PC-9 (cell line): Measurements from ENCODE around the gene TXNDC16. TPM values are rescaled to one million over a fixed set of nuclear protein-coding genes. Genes with fewer than 3 reads are reported as not detected.

Experiments
- BruUV-seq: library from RNA; stranded (reverse); fragments of 400-500 nt; replicated peaks from 2 replicates; lab custom pipeline; 2021; lab: Mats Ljungman, UMichigan
- CTCF ChIA-PET: fragments of 300-600 bp; sonication (Branson Sonifier 250); formaldehyde crosslinking; loops from one replicate; lab custom pipeline; 2022; ENCODE audit warnings: antibody characterized with exemption; lab: Charles Lee
- POLR2A ChIA-PET: fragments of 300-600 bp; sonication (Branson Sonifier 250); formaldehyde crosslinking; loops from one replicate; lab custom pipeline; 2022; ENCODE audit warnings: antibody characterized with exemption; ENCODE audit not compliant: unreplicated experiment; lab: Charles Lee
- DNase-seq, 2 experiments: peaks; one replicate each; pipeline versions ENCODE4 v3.0.0 to v3.0.0-alpha.2; 2015 to 2022; ENCODE audit warnings: mixed read lengths in 1 of 2
- H2AFZ ChIP-seq: fragments of 200-600 bp; sonication (generic); 2 replicates; pipeline ENCODE4 v1.8.1; 2017; ENCODE audit warnings: antibody characterized with exemption
- H3F3A ChIP-seq: fragments of 200-600 bp; sonication (generic); 2 replicates; pipeline ENCODE4 v1.8.1; 2017; ENCODE audit warnings: antibody characterized with exemption, mild to moderate bottlenecking, low read depth; ENCODE audit not compliant: insufficient read depth
- H3K27ac ChIP-seq: fragments of 200-600 bp; sonication (generic); 2 replicates; pipeline ENCODE4 v1.6.1; 2016; ENCODE audit warnings: mixed run types
- H3K27me3 ChIP-seq: fragments of 200-600 bp; sonication (generic); 2 replicates; pipeline ENCODE4 v1.6.1; 2016; ENCODE audit warnings: low read depth, mixed run types; ENCODE audit not compliant: insufficient read depth
- H3K36me3 ChIP-seq: fragments of 200-600 bp; sonication (generic); 2 replicates; pipeline ENCODE4 v1.6.1; 2016; ENCODE audit warnings: low read depth, mixed run types
- H3K4me1 ChIP-seq: fragments of 200-600 bp; sonication (generic); replicated peaks from 2 replicates; pipeline ENCODE4 v1.6.1; 2016; ENCODE audit warnings: mixed run types; ENCODE audit not compliant: insufficient read depth
- H3K4me2 ChIP-seq: fragments of 200-600 bp; sonication (generic); 2 replicates; pipeline ENCODE4 v1.6.1; 2017; ENCODE audit warnings: mixed run types
- H3K4me3 ChIP-seq: fragments of 200-600 bp; sonication (generic); 2 replicates; pipeline ENCODE4 v1.6.1; 2016; ENCODE audit warnings: mixed run types
- H3K79me2 ChIP-seq: fragments of 200-600 bp; sonication (generic); 2 replicates; pipeline ENCODE4 v1.6.1; 2017; ENCODE audit warnings: low read depth, mixed run types
- H3K9me2 ChIP-seq: fragments of 200-600 bp; sonication (generic); 2 replicates; pipeline ENCODE4 v1.8.1; 2017; ENCODE audit warnings: mild to moderate bottlenecking; ENCODE audit not compliant: insufficient read depth
- H3K9me3 ChIP-seq: fragments of 200-600 bp; sonication (generic); 2 replicates; pipeline ENCODE4 v1.8.1; 2016; ENCODE audit warnings: low read depth; ENCODE audit not compliant: insufficient read depth
- H4K20me1 ChIP-seq: fragments of 200-600 bp; sonication (generic); 2 replicates; pipeline ENCODE4 v1.8.1; 2017; ENCODE audit not compliant: insufficient read depth
- EZH2 ChIP-seq: fragments of 200-600 bp; sonication (generic); IDR thresholded peaks from 2 replicates; pipeline ENCODE4 v1.8.0; 2017; ENCODE audit warnings: antibody characterized with exemption, low read depth
- intact Hi-C: fragments of 100-400 bp; cut with micrococcal nuclease; formaldehyde crosslinking; loops from one replicate; pipeline ENCODE4 v1.10.0; 2022; ENCODE audit not compliant: unreplicated experiment
- total RNA-seq: library from RNA; stranded (reverse); gene quantifications from 2 replicates; pipeline ENCODE4 v1.2.3, GENCODE V29; 2021
- TF ChIP-seq, protein P1 (sequence below): fragments of 200-600 bp; sonication (generic); conservative IDR thresholded peaks from 2 replicates; pipeline ENCODE4 v1.6.1; 2017; ENCODE audit warnings: mixed run types, antibody characterized with exemption, mild to moderate bottlenecking, moderate library complexity

The TXNDC16 gene
- total RNA-seq, 1 experiment from 2014 or later = 5.7 TPM

DNA sequence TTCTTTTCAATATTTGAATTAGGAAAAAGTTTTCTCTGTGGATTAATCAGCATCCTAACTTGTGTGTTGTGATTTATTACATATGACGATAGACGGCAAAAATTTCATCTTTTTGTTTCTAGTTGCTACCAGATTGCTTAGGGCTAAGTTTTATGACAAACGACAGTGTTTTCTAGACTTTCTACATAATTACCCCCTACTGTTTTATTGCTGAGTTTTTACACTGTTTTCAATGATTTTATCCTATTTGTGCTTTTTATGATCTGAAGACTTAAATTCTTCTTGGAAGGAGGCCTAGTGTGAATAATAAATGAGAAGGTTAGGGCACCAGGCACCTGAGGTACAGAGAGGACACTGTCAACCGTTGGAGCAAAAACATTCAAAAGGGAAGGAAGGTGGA is 88.1 kb downstream of the TXNDC16 start:
- H3K4me1 ChIP-seq = no peaks in the 10 kb centered on the region
- H3K36me3 ChIP-seq = no peaks in the 10 kb centered on the region; the same call in 1 of the 2 replicates
- H3K4me2 ChIP-seq = no peak overlapping the region
- no peaks in the 10 kb centered on the region for H3K79me2 ChIP-seq
- no peak for TF ChIP-seq EZH2
- TF ChIP-seq, protein P1, sequence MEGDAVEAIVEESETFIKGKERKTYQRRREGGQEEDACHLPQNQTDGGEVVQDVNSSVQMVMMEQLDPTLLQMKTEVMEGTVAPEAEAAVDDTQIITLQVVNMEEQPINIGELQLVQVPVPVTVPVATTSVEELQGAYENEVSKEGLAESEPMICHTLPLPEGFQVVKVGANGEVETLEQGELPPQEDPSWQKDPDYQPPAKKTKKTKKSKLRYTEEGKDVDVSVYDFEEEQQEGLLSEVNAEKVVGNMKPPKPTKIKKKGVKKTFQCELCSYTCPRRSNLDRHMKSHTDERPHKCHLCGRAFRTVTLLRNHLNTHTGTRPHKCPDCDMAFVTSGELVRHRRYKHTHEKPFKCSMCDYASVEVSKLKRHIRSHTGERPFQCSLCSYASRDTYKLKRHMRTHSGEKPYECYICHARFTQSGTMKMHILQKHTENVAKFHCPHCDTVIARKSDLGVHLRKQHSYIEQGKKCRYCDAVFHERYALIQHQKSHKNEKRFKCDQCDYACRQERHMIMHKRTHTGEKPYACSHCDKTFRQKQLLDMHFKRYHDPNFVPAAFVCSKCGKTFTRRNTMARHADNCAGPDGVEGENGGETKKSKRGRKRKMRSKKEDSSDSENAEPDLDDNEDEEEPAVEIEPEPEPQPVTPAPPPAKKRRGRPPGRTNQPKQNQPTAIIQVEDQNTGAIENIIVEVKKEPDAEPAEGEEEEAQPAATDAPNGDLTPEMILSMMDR = no peak
- H3F3A ChIP-seq = no peaks in the 10 kb centered on the region
- H3K9me2 ChIP-seq = no peaks in the 10 kb centered on the region
- intact Hi-C loops = no loop called here
- H3K4me3 ChIP-seq = no peak overlapping the region
- H3K27me3 ChIP-seq = no peaks in the 10 kb centered on the region
- no TSS peak for BruUV-seq
- no peak for DNase-seq
- H2AFZ ChIP-seq = no peak overlapping the region
- no peaks in the 10 kb centered on the region for H4K20me1 ChIP-seq
- POLR2A ChIA-PET = no interaction called here
- CTCF ChIA-PET = no interaction called here
- peaks cover 20% of the 10 kb centered on the region for H3K9me3 ChIP-seq
- no peak overlapping the region for H3K27ac ChIP-seq

DNA sequence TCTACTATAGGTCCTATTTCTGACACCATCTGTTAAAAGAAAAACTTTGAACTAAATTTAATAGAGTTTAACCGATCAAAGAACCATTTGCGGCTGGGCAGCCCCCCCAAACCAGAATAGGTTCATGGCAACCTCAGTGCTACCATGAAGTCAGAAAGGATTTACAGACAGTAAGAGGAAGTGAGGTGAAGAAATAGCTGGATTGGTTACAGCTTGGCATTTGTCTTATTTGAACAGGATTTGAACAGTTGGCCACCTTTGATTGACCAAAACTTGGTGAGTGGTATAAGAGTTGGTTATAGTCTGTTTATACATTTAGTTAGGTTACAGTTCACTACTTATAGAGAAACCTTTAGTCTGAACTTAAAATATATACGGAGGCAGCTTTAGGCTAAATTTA is 88.9 kb downstream of the TXNDC16 start:
- Histone ChIP-seq H2AFZ (no peak overlapping the region), H3K4me3 (no peak overlapping the region), H3K4me1 (peaks cover 5% of the 10 kb centered on the region), H3K9me2 (no peaks in the 10 kb centered on the region), H3F3A (no peaks in the 10 kb centered on the region; the same call in 1 of the 2 replicates), H3K79me2 (no peaks in the 10 kb centered on the region), H3K4me2 (no peak overlapping the region), H4K20me1 (no peaks in the 10 kb centered on the region), H3K36me3 (no peaks in the 10 kb centered on the region; the same call in 1 of the 2 replicates), H3K27ac (no peak overlapping the region), H3K27me3 (no peaks in the 10 kb centered on the region), H3K9me3 (peaks cover 20% of the 10 kb centered on the region)
- DNase-seq = no peak
- CTCF ChIA-PET = no interaction called here
- POLR2A ChIA-PET = no interaction called here
- TF ChIP-seq EZH2 = no peak
- BruUV-seq = no TSS peak
- intact Hi-C loops = no loop called here

DNA sequence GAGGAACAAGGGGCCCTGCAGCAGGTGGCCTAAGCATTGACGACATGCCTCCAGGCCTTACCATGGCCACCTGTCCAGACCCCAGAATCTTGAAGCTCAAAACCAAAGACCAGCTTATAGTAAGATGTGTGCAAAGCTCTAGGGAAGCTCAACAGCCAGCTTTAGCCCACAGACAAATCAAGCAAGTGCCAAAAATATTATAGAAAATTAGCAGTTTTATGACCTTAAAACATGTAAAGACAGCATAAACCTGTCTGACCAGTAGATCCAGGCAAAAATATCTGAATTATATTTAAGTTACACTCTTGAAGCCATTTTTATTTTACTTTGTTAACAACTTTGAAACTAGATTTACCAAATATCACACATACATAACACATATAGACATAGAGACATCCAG is 90.6 kb downstream of the TXNDC16 start:
- no TSS peak for BruUV-seq
- Histone ChIP-seq H3K36me3 (no peaks in the 10 kb centered on the region; the same call in 1 of the 2 replicates), H3K4me2 (no peak overlapping the region), H3K9me2 (no peaks in the 10 kb centered on the region), H3K79me2 (no peaks in the 10 kb centered on the region), H4K20me1 (no peaks in the 10 kb centered on the region), H3K4me1 (peaks cover 17% of the 10 kb centered on the region), H2AFZ (no peak overlapping the region), H3K9me3 (peaks cover 20% of the 10 kb centered on the region), H3K27me3 (no peaks in the 10 kb centered on the region), H3F3A (peaks cover 9% of the 10 kb centered on the region), H3K4me3 (no peak overlapping the region), H3K27ac (no peak overlapping the region)
- intact Hi-C loops = no loop called here
- ChIA-PET POLR2A (no interaction called here), CTCF (no interaction called here)
- TF ChIP-seq, protein P1 = no peak
- TF ChIP-seq EZH2 = no peak
- DNase-seq = no peak

DNA sequence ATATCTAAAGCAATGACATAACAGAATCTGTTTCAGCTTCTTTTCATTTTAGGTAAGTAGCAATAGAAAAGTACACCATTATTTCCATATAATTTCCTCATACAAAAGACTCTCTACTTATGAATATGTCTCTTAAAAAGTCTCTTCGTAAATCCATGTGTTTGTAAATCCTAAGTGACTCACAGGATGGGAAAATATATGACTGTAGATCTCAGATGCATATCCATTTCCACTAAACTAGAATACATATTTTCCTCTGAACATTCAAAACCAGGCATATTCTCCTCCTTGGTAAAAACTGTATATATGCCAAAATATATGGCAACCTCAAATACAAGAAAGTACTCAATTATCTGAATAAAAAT is 93.6 kb downstream of the TXNDC16 start:
- Histone ChIP-seq H2AFZ (no peak overlapping the region), H3K4me2 (peak overlapping the region; percentile 12), H3K9me2 (no peaks in the 10 kb centered on the region), H3K79me2 (no peaks in the 10 kb centered on the region), H3K36me3 (no peaks in the 10 kb centered on the region; the same call in 1 of the 2 replicates), H3K27ac (no peak overlapping the region), H3K4me3 (no peak overlapping the region), H3K9me3 (peaks cover 20% of the 10 kb centered on the region), H3F3A (peaks cover 9% of the 10 kb centered on the region), H3K27me3 (no peaks in the 10 kb centered on the region), H3K4me1 (peaks cover 17% of the 10 kb centered on the region), H4K20me1 (no peaks in the 10 kb centered on the region)
- BruUV-seq = no TSS peak
- ChIA-PET CTCF (no interaction called here), POLR2A (interaction anchor here (0.6 kb wide), 1 partner anchor 267 kb away, joined by 3 read pairs; no protein-coding TSS in a partner anchor)
- intact Hi-C loops = no loop called here
- DNase-seq = no peak
- TF ChIP-seq, protein P1 = no peak
- TF ChIP-seq EZH2 = no peak
